Fibroblast of pulmonary artery (primary cell): Measurements from ENCODE around the gene GRB10.
A peak's percentile ranks its signal among the peaks of the same experiment; 100 is the strongest.

Source experiments
- DNase-seq: peaks from one replicate; pipeline ENCODE4 v3.0.0-alpha.2; 2010; ENCODE audit warnings: low read depth
- H3K4me3 ChIP-seq: replicated peaks from 2 replicates; pipeline ENCODE4 v1.5.1; 2011; ENCODE audit warnings: low read depth, mild to moderate bottlenecking, control low read depth, low read length, moderate library complexity
- CTCF ChIP-seq: IDR thresholded peaks from 2 replicates; pipeline ENCODE4 v1.5.1; 2011; ENCODE audit warnings: mild to moderate bottlenecking, control low read depth, low read length, inconsistent platforms; ENCODE audit errors: missing control alignments

The GRB10 gene

GRCh38 chr7:50655020-50655419 is 127.7 kb downstream of the GRB10 start:
- TF ChIP-seq CTCF, result no peak
- no peak overlapping the region for H3K4me3 ChIP-seq
- DNase-seq, result no peak

- H3K4me3 ChIP-seq, result no peak overlapping the region
- DNase-seq, result peak; percentile 66
- TF ChIP-seq CTCF, result no peak
Measured at GRCh38 chr7:50653981-50654425, 128.7 kb downstream of the GRB10 start.

- peak; percentile 82 for DNase-seq
- H3K4me3 ChIP-seq, result no peak overlapping the region
- no peak for TF ChIP-seq CTCF
Measured at GRCh38 chr7:50653126-50653864, 129.4 kb downstream of the GRB10 start.

- DNase-seq, result no peak
- TF ChIP-seq CTCF, result no peak
- no peak overlapping the region for H3K4me3 ChIP-seq
Measured at GRCh38 chr7:50652400-50653125, 130.1 kb downstream of the GRB10 start.

GRCh38 chr7:50651271-50651989 is 131.3 kb downstream of the GRB10 start:
- no peak for TF ChIP-seq CTCF
- no peak for DNase-seq
- no peak overlapping the region for H3K4me3 ChIP-seq

GRCh38 chr7:50650057-50650664 is 132.5 kb downstream of the GRB10 start:
- H3K4me3 ChIP-seq, result no peak overlapping the region
- no peak for DNase-seq
- no peak for TF ChIP-seq CTCF
